ENCODE measurements around the gene C1orf122.
"Not testable (repeated sequence)": the region's sequence is repeated elsewhere in the genome, so short reads cannot be mapped to it uniquely, and the experiment has no call there.

Gene C1orf122

GRCh38 chr1:37764888-37765441 lies 42.6 kb upstream of the C1orf122 start, which contains the start of gene EPHA10:
Gene EPHA10 (minus strand): TSS chr1:37765120. CDS start chr1:37765066, 54 bp downstream.
- TF ChIP-seq CTCF (IDR thresholded peaks at IDR 0.05; ENCODE audit: low read depth, low read length) = no peak
- H3K4me3 ChIP-seq (ENCODE audit: low read depth, low read length) = no peak within 1 kb of the TSS

DNA sequence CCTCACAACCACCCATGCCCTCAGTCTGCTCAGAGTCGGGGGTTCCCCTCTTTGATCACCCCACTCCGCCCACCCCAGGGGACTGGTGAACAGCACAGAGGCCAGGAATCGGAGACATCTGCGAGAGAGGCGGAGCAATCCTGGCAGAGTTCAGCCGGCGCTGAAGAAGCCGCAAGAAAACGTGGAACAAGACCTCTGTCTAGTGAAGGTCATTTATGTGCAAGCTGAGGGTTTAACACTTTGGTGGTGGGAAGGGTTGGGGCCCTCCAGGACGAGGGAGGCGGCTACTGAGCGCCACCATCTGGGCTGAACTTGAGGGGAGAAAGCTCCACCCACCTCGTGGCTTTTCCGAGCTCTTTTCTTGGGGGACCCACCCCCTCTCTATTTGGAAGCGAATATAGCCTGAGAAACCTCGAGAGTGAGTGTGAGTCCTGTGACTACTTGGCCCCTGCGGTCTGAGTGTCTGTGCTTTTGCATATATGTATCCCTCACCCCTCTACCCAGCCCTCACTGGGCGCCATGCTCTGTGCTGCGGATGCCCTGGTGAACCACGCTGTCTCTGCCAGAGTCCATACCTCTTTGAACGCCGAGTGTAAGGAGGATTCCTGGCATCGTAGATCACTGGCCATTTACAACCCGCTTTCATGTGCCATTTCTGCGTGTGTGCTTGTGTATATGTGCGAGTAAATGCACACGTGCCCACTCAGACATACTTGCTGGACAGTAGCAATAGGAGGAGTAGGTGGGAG lies 41.5 kb upstream of the C1orf122 start:
- no peak for TF ChIP-seq CTCF (IDR thresholded peaks at IDR 0.05; ENCODE audit: low read depth, low read length)
- H3K4me3 ChIP-seq (ENCODE audit: low read depth, low read length) = no peak overlapping the region

GRCh38 chr1:37767488-37767887 lies 40.1 kb upstream of the C1orf122 start:
- TF ChIP-seq CTCF (IDR thresholded peaks at IDR 0.05; ENCODE audit: low read depth, low read length) = no peak
- no peak overlapping the region for H3K4me3 ChIP-seq (ENCODE audit: low read depth, low read length)

GRCh38 chr1:37771440-37771839 lies 36.1 kb upstream of the C1orf122 start:
- not testable (repeated sequence) for H3K4me3 ChIP-seq (ENCODE audit: low read depth, low read length)

DNA sequence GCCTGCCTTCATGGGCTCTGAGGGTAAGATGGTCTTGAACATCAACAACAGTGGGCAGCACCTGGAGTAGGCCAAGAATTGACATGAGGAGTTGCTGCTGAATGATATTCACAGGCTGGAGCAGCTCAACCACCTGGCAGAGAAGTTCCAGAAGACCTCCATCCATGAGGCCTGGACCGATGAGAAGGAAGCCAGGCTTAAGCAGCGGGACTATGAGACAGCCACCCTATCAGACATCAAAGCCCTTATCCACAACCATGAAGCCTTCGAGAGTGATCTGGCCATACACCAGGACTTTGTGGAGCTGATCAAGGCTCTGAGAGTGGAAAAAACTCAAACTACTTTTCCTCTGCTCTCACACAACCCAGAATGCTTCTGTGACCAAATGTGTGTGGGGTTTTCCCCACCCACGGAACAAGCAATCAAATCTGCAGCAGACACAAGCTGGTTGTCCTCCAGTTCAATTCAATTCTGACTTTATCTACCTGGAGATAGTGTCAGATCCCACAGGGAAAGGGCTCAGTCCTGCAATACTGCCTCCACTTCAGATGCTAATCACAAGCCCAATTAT lies 30.6 kb upstream of the C1orf122 start:
- no peak for TF ChIP-seq CTCF (IDR thresholded peaks at IDR 0.05; ENCODE audit: low read depth, low read length)
- H3K4me3 ChIP-seq (ENCODE audit: low read depth, low read length) = no peak overlapping the region

DNA sequence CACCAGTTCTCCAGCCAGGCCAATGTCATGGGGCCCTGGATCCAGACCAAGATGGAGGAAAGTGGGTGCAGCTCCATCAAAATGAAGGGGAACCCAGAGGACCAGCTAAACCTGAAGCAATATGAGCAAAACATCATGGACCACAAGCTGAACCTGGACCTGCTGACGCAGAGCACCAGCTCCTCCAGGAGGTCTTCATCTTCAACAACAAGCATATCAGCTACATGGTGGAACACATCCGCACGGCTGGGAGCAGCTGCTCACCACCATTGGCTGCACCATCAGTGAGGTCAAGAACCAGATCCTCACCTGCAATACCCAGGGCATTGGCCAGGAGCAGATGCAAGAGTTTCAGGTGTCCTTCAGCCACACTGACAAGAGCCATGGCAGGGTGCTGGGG lies 28.9 kb upstream of the C1orf122 start:
- TF ChIP-seq CTCF (IDR thresholded peaks at IDR 0.05; ENCODE audit: low read depth, low read length) = no peak
- no peak overlapping the region for H3K4me3 ChIP-seq (ENCODE audit: low read depth, low read length)

DNA sequence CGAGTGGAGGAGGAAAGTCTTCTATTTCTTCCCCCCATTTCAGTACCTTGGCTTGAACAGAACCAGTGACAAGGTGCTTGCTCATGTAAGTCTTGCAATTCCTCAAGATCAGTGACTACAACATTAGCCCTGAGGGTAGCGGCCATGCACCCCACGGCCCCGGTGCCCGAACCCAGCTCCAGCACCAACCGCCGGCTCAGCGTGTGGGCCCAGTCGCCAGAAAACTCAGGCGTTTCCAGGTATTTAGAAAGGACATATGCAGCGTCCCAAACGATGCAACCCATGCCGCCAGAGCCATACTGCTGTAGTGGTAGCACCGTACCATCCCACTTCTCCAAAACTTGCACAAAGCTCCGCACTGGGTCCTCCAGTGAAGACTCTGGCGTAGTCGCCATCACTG lies 25.1 kb upstream of the C1orf122 start:
- TF ChIP-seq CTCF (IDR thresholded peaks at IDR 0.05; ENCODE audit: low read depth, low read length) = no peak
- H3K4me3 ChIP-seq (ENCODE audit: low read depth, low read length) = no peak overlapping the region
